OCI-M1 (cell line): Measurements from ENCODE around the gene SUPT4H1.

ENCODE experiments used
- DNase-seq: peaks from one replicate; lab custom pipeline; 2025; lab: John Stamatoyannopoulos, UW

SUPT4H1 gene

DNA sequence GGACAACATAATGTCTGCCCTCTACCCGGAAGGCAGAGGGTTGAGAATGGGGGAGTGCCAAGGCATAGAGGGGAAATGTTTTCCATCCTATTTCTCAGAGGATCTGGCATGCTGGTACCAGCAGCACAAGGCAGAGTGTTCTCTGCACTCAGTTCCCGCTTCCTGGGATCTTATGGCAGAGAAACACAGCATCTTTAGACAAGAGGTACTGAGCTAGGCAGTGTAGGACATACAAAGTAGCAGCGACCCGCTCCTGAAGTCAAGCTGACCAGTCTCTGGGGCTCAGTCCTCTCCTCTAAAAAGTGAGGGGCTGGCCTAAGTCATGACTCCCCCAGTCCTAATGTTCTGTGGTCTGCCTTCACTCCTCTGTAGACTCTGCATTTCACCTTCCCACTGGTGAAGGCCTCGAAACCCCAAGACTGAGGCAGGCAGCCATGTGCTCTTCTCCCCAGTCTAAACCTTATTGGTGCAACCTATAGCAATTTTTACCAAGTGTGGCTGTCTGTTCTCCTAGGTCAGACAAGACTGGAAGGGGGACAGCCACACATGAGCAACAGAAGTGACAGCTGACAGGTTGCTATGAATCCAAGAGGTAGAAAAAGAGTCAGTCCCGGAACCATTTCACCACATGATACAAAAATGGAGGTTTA lies 12.1 kb downstream of the SUPT4H1 start:
- peak; percentile 38 for DNase-seq

- peak; percentile 94 for DNase-seq
Measured at GRCh38 chr17:58338841-58339754, 12.9 kb downstream of the SUPT4H1 start.

GRCh38 chr17:58338454-58338840 lies 13.6 kb downstream of the SUPT4H1 start:
- DNase-seq: peak; percentile 86

DNA sequence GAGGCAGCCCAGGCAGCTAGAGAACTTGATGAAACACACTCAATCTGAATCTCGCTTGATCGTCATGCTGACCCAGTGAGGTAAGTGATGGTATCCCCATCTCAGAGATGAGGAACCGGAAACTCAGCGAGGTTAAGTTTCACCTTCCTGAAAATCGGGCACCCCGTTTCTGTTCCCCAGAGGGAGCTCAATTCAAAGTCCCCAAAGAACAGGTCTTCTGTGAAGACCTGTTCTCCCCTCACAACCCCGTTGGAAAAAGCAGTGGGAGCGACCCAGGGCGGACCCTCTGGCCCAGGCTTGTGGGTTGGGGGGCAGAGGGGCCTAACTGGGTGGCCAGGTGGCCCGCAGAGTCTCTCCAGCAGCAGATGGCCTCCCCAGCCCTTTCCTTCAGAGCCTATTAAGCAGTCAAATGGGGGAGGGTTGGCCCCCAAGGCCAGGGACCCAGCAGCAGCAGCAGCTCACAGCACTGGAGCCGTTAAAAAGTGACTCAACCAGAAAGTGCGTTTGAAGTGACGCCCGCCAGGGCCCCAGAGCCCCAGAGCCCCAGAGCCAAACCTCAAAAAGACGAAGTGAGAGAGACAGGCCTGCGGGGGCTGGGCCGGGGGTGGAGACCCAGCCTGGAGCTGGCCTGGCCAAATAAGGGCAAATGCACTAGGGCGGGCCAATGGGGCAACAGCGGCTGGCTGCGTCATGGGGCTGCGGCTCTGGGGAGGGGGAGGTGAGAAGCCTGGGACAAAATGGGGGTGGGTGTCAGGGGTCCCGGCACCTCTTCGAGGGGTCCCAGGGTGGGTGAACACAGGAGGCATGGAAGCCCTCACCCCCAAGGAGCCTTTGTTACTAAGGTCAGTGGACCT lies 14.2 kb downstream of the SUPT4H1 start:
- peak; percentile 97 for DNase-seq

DNA sequence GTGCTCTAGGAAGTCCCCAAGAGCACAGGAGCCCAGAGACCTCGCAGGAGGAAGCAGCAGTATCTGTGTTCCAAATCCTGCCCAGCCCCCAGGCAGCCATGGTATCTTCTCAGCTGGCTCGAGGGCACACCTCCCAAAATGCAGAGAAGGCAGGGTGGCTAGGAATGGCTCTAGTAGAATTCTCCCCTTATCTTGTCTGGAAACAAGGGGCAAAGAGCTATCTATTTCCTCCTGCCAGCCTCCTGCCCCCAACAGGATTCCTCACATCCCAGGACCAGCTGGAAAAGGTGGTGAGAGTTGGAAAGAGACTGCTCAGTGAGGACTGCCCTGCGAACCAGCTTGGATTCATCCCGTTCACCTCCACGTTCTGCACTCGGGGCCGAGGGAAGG lies 14.8 kb downstream of the SUPT4H1 start:
- DNase-seq: peak; percentile 79

- peak; percentile 75 for DNase-seq
Measured at GRCh38 chr17:58336456-58337209, 15.4 kb downstream of the SUPT4H1 start.

GRCh38 chr17:58335779-58336455 lies 16.1 kb downstream of the SUPT4H1 start:
- DNase-seq: peak; percentile 96

GRCh38 chr17:58335061-58335731 lies 16.8 kb downstream of the SUPT4H1 start:
- peak; percentile 55 for DNase-seq

GRCh38 chr17:58334661-58335060 lies 17.3 kb downstream of the SUPT4H1 start:
- no peak for DNase-seq

DNA sequence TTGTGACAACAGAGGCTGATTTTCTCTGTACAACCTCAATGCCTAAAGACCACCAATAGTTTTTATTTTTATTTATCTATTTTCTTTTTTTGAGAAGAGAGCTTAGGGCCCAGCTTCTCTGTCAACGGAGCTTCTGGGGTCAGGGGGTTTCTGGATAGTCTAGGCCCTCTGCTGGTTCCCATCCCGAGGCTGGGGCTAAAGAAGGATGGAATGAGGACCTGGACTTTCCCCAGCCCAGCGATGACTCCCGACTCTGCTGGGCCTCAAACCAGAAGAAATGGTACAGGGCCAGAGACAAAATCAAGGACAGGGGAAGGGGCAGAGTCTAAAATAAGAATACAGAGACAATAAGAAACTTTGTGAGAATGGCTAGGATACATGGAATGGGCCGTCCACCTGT lies 17.7 kb downstream of the SUPT4H1 start:
- no peak for DNase-seq

DNA sequence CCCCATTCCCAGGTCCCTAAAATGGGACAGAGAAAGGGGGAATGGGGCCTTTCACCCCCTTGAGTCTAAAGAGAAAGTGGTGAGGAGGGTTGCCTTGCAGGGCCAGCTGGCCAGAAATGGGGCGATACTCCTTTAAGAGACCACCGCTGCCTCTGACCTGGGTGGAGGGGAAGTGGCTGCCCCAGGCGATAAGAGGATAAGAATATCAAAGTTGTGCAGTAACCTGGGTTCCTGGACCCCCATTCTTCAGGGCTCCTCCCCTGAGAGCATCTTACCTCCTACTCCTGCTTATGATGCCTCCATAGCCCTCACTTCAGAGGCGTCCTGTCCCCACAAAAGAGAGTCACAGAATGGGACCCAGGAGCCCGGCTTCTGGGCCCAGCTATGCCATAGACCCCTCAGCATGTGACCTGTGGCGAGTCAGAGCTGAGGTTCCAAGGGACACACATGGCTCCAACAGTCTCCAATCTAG lies 18.2 kb downstream of the SUPT4H1 start:
- DNase-seq: peak; percentile 80

- DNase-seq: peak; percentile 80
Measured at GRCh38 chr17:58332778-58333735, 18.9 kb downstream of the SUPT4H1 start.

DNA sequence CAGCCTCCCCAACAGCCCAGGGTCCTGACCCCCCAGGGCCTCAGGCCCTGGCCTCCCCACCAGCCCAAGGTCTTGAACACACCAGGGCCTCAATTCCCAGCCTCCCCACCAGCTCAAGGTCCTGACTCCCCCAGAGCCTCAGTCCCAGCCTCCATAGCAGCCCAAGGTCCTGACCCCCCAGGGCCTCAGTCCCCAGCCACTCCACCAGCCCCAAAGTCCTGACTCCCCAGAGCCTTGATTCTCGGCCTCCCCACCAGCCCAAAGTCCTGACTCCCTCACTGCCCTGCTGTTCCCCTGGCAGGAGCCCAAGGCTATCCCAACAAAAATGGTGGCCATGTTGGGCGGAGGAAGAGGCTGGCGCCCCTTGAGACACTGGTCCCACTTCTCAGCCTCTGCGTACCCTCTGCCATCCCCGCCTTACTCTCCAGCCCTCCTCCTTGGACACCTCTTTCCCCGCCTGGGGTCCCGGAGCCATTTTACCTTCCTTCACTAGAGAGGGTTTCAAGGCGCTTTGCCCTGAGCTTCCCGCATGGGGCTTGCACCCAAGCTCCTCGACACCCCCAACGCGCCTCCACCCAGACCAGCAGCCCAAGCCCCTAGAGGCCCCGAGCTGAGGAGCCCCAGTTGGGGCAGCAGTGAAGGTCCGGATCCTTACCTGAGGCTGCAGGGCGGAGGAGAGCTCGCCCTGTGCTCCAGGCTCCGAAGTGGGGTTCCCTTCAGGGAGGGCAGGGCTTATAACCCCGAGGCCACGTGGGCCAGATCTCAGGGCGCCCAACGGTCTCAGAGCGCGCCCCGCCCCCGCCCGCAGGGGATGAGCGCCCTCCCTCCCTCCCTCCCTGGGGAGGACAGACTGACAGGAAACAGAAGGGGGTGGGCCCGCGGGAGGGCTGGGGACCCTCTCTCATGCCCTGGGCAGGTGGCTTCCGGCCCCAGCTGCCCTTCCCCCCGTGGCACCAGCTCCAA lies 19.9 kb downstream of the SUPT4H1 start:
- DNase-seq: peak; percentile 91

GRCh38 chr17:58330997-58331814 lies 20.8 kb downstream of the SUPT4H1 start:
- DNase-seq: peak; percentile 87

- peak; percentile 76 for DNase-seq
Measured at GRCh38 chr17:58330538-58330996, 21.4 kb downstream of the SUPT4H1 start.

GRCh38 chr17:58329810-58330537 lies 22.0 kb downstream of the SUPT4H1 start:
- peak; percentile 91 for DNase-seq
